ENCODE data around the gene CDH15.

DNA sequence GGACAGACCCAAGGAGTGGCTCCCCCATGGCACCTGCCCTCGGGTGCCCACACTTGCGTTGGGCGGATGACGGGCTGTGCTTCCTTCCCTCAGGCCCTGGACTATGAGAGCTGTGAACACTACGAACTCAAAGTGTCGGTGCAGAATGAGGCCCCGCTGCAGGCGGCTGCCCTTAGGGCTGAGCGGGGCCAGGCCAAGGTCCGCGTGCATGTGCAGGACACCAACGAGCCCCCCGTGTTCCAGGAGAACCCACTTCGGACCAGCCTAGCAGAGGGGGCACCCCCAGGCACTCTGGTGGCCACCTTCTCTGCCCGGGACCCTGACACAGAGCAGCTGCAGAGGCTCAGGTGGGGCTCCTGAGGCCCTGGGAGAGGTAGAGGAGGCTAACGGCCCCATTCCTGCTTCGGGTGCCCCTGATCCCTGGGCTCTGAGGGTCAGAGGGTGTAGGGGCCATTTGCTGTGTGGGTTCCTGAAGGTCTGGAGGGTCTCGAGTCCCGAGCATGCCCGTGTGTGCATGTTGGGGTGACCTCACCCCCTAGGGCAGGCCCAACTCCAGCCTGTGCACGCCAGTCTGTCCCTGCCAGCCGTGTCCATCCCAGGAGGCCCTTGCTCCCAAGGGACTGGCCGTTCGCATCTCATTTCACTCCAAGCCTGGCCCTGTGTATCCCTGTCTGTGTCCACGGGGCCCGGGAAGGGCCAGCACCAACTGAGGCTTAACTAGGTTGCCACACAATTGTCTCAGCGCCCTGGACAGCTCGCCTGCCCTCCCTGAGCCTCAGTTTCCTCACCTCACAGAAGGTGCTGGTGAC is 18.8 kb downstream of the CDH15 start:
- TF ChIP-seq CTCF (IDR thresholded peaks at IDR 0.05) (no peak), EP300 (IDR thresholded peaks at IDR 0.05) (no peak)
